ENCODE data around the gene NLGN1.

DNA sequence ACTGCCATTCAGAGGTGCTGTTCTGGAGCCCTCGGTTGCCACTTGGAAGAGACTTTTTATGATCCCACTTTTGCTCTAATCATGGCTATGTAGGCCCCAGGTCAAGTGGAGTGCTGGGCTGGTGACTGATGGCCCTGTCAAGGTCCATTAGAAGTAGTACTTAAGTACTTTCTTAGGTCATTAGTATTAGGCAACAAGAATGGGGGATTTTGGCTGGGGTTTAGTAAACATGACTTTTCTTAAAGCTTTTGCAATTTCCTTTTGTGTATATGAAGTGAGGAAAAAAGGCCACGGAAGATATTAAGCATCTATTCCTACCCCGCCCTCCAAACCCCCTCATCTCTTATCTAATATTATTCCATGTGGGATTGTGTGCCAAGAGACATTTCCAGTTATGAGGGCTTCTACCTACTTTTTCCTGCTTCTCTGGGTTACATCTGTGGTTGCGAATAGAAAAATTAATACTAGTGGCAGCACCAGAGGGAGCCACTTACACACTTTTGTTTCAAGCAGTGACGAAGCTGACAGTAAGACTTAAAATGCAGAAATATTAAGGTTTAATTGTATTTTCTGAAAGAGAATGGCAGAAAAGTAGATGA lies 13.9 kb downstream of the NLGN1 start:
- TF ChIP-seq GATA2 (IDR thresholded peaks at IDR 0.05; ENCODE audit: low read depth, low read length) (no peak), GATA3 (IDR thresholded peaks at IDR 0.05; ENCODE audit: low read depth, low read length) (no peak)

Data from SH-SY5Y (cell line).